Neural cell (in vitro differentiated cells): ENCODE results near the gene ZNF555. TPM values are rescaled to one million over a fixed set of nuclear protein-coding genes. Genes with fewer than 3 reads are reported as not detected.

ENCODE experiments used
- H2AFZ ChIP-seq: fragments of 200-600, 300-800 bp; sonication (generic), shearing (Covaris generic); 2 replicates; pipeline ENCODE4 v1.6.0; 2014; ENCODE audit warnings: low read depth, mild to moderate bottlenecking, antibody characterized with exemption, low read length, moderate library complexity
- H3F3A ChIP-seq: fragments of 200-600 bp; shearing (Covaris generic); 2 replicates; pipeline ENCODE4 v1.6.1; 2016; ENCODE audit warnings: mild to moderate bottlenecking, moderate library complexity, mixed read lengths, antibody characterized with exemption, low read length; ENCODE audit not compliant: insufficient read depth, poor library complexity, severe bottlenecking
- H3K27ac ChIP-seq: fragments of 200-600, 300-800 bp; sonication (generic), shearing (Covaris generic); 2 replicates; pipeline ENCODE4 v1.5.1; 2014; ENCODE audit warnings: mild to moderate bottlenecking, low read length, moderate library complexity
- H3K27me3 ChIP-seq: fragments of 300-800, 200-600 bp; sonication (generic), shearing (Covaris generic); 2 replicates; pipeline ENCODE4 v1.6.0; 2014; ENCODE audit warnings: mild to moderate bottlenecking, low read depth, low read length, moderate library complexity; ENCODE audit not compliant: insufficient read depth
- H3K36me3 ChIP-seq: fragments of 300-800, 200-600 bp; sonication (generic), shearing (Covaris generic); 2 replicates; pipeline ENCODE4 v1.5.1; 2014; ENCODE audit warnings: mild to moderate bottlenecking, antibody characterized with exemption, low read length, moderate library complexity; ENCODE audit not compliant: insufficient read depth
- H3K4me2 ChIP-seq: fragments of 300-800, 200-600 bp; sonication (generic), shearing (Covaris generic); 2 replicates; pipeline ENCODE4 v1.6.0; 2014; ENCODE audit warnings: mild to moderate bottlenecking, low read length
- H3K4me3 ChIP-seq: fragments of 300-800, 200-600 bp; sonication (generic), shearing (Covaris generic); 2 replicates; pipeline ENCODE4 v1.5.1; 2014; ENCODE audit warnings: mild to moderate bottlenecking, low read length, moderate library complexity
- H3K79me2 ChIP-seq: fragments of 200-600 bp; shearing (Covaris generic); replicated peaks from 2 replicates; pipeline ENCODE4 v1.6.0; 2014; ENCODE audit warnings: mild to moderate bottlenecking, low read length, moderate library complexity; ENCODE audit not compliant: insufficient read depth
- H3K9ac ChIP-seq: fragments of 300-800, 200-600 bp; sonication (generic), shearing (Covaris generic); 2 replicates; pipeline ENCODE4 v1.6.1; 2016; ENCODE audit warnings: mild to moderate bottlenecking, low read length, mixed read lengths
- H3K9me2 ChIP-seq: fragments of 200-600 bp; shearing (Covaris generic); 2 replicates; pipeline ENCODE4 v1.6.1; 2016; ENCODE audit warnings: mild to moderate bottlenecking, low read length, mixed read lengths; ENCODE audit not compliant: insufficient read depth
- H3K9me3 ChIP-seq: fragments of 200-600, 300-800 bp; sonication (generic), shearing (Covaris generic); 2 replicates; pipeline ENCODE4 v1.6.1; 2016; ENCODE audit warnings: mild to moderate bottlenecking, mixed run types, low read length, moderate library complexity, mixed read lengths
- H4K20me1 ChIP-seq: fragments of 200-600 bp; shearing (Covaris generic); 2 replicates; pipeline ENCODE4 v1.6.1; 2016; ENCODE audit warnings: mild to moderate bottlenecking, mixed run types; ENCODE audit not compliant: insufficient read depth
- EP300 ChIP-seq: fragments of 450-650 bp; conservative IDR thresholded peaks from 2 replicates; pipeline ENCODE4 v1.6.1; 2014; ENCODE audit warnings: antibody characterized with exemption, mild to moderate bottlenecking, moderate library complexity; ENCODE audit not compliant: poor library complexity, severe bottlenecking
- EZH2 ChIP-seq: fragments of 200-600, 300-800 bp; shearing (Covaris generic), sonication (generic); IDR thresholded peaks from 2 replicates; pipeline ENCODE4 v1.6.1; 2014; ENCODE audit warnings: antibody characterized with exemption, low read length, borderline replicate concordance, mild to moderate bottlenecking; ENCODE audit not compliant: insufficient read depth, poor library complexity, severe bottlenecking
- MXI1 ChIP-seq: fragments of 450-650 bp; conservative IDR thresholded peaks from 2 replicates; pipeline ENCODE4 v1.6.1; 2014; ENCODE audit warnings: antibody characterized with exemption, mild to moderate bottlenecking; ENCODE audit not compliant: poor library complexity, severe bottlenecking
- POLR2AphosphoS5 ChIP-seq: IDR thresholded peaks from 2 replicates; pipeline ENCODE4 v1.6.1; 2012
- RAD21 ChIP-seq: fragments of 450-650 bp; conservative IDR thresholded peaks from 2 replicates; pipeline ENCODE4 v1.6.1; 2014; ENCODE audit warnings: antibody characterized with exemption, mild to moderate bottlenecking, moderate library complexity
- REST ChIP-seq: IDR thresholded peaks from 2 replicates; pipeline ENCODE4 v1.6.1; 2012; ENCODE audit warnings: borderline replicate concordance
- SMC3 ChIP-seq: fragments of 450-650 bp; conservative IDR thresholded peaks from 2 replicates; pipeline ENCODE4 v1.6.1; 2014; ENCODE audit warnings: antibody characterized with exemption, mild to moderate bottlenecking, moderate library complexity; ENCODE audit not compliant: poor library complexity
- TAF1 ChIP-seq: IDR thresholded peaks from 2 replicates; pipeline ENCODE4 v1.6.1; 2012; ENCODE audit warnings: low read depth
- polyA plus RNA-seq: library from polyadenylated mRNA; depleted of rRNA; stranded (reverse); fragments of >200 nt; gene quantifications from 2 replicates; pipeline ENCODE4 v1.2.3, GENCODE V29; 2014
- TF ChIP-seq, protein P1 (sequence below): fragments of 450-650 bp; IDR thresholded peaks from 2 replicates; pipeline ENCODE4 v1.5.1; 2014; ENCODE audit warnings: antibody characterized with exemption, mild to moderate bottlenecking, moderate library complexity; ENCODE audit not compliant: poor library complexity, severe bottlenecking

The ZNF555 gene
- polyA plus RNA-seq, 1 donor from 2014 or later = 6.5 TPM

GRCh38 chr19:2803486-2804155 is 37.7 kb upstream of the ZNF555 start:
- Histone ChIP-seq H4K20me1 (no peaks in the 10 kb centered on the region), H3K9me3 (no peaks in the 10 kb centered on the region), H3K4me3 (no peak overlapping the region), H3K27ac (no peak overlapping the region), H3K9ac (no peak overlapping the region), H3F3A (no peaks in the 10 kb centered on the region), H3K27me3 (no peaks in the 10 kb centered on the region), H3K36me3 (no peaks in the 10 kb centered on the region), H3K79me2 (no peaks in the 10 kb centered on the region), H2AFZ (no peak overlapping the region), H3K4me2 (no peak overlapping the region), H3K9me2 (no peaks in the 10 kb centered on the region)
- TF ChIP-seq, protein P1, sequence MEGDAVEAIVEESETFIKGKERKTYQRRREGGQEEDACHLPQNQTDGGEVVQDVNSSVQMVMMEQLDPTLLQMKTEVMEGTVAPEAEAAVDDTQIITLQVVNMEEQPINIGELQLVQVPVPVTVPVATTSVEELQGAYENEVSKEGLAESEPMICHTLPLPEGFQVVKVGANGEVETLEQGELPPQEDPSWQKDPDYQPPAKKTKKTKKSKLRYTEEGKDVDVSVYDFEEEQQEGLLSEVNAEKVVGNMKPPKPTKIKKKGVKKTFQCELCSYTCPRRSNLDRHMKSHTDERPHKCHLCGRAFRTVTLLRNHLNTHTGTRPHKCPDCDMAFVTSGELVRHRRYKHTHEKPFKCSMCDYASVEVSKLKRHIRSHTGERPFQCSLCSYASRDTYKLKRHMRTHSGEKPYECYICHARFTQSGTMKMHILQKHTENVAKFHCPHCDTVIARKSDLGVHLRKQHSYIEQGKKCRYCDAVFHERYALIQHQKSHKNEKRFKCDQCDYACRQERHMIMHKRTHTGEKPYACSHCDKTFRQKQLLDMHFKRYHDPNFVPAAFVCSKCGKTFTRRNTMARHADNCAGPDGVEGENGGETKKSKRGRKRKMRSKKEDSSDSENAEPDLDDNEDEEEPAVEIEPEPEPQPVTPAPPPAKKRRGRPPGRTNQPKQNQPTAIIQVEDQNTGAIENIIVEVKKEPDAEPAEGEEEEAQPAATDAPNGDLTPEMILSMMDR = no peak
- TF ChIP-seq RAD21 = no peak
- TF ChIP-seq EP300 = no peak
- no peak for TF ChIP-seq POLR2AphosphoS5

- H3F3A ChIP-seq = no peaks in the 10 kb centered on the region
- H3K27ac ChIP-seq = no peak overlapping the region
- H3K9ac ChIP-seq = no peak overlapping the region
- no peaks in the 10 kb centered on the region for H3K27me3 ChIP-seq
- no peak overlapping the region for H2AFZ ChIP-seq
- H4K20me1 ChIP-seq = no peaks in the 10 kb centered on the region
- H3K79me2 ChIP-seq = no peaks in the 10 kb centered on the region
- H3K36me3 ChIP-seq = no peaks in the 10 kb centered on the region
- no peak overlapping the region for H3K4me2 ChIP-seq
- no peak overlapping the region for H3K4me3 ChIP-seq
- no peaks in the 10 kb centered on the region for H3K9me3 ChIP-seq
- TF ChIP-seq EZH2 (no peak), POLR2AphosphoS5 (no peak), MXI1 (no peak), TAF1 (no peak), SMC3 (no peak), RAD21 (no peak), REST (no peak), EP300 (no peak)
- TF ChIP-seq, protein P1 = no peak
- H3K9me2 ChIP-seq = no peaks in the 10 kb centered on the region
Measured at GRCh38 chr19:2804156-2805004, 36.9 kb upstream of the ZNF555 start.
